NCI-H187 (cell line): ENCODE data around the gene RAD51B.

Experiments used
- DNase-seq, 2 experiments: peaks; one replicate each; lab custom pipeline; 2025; lab: John Stamatoyannopoulos, UW

RAD51B gene

DNA sequence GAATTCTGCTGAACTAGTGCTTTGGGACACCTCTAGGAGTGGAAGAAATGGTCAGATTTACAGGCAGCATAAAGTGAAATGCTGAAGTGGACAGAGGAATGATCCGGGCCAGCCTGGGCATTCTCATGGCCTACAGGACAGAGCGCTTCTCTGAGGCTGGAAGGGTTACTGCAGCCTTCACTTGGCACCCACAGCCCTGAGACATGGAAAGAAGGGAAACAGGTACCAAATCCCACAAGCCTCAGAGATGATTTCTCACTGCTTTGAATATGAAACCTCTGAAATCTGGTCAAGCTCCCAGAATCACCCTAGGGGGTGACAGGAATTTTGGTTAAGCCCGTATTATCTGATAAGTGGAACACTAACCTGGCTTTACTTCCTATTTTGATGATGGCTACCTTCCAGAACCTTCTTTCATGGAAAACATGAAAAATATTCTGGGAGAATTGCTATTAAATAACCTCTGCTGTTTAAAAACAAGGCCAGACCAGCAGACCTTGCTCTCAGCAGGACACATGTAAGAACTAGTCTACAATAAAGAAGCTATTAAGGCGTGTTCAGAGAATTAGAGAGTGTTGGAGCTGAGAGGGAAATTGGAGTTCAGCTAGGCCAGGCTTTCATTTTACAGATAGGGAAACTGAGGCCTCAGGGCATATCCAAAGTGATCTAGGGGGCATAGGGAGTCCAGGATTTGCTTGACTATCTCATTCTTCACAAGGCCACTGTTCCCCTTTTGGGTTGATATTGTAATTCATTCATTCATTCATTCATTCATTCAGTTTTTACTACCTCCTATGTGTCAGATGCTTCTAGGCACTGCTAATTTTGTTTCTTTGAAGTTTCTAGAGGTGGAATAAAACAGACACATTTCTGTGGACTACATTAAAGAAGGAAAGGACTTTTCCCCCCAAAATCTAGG is 691.8 kb downstream of the RAD51B start:
- no peak for DNase-seq

DNA sequence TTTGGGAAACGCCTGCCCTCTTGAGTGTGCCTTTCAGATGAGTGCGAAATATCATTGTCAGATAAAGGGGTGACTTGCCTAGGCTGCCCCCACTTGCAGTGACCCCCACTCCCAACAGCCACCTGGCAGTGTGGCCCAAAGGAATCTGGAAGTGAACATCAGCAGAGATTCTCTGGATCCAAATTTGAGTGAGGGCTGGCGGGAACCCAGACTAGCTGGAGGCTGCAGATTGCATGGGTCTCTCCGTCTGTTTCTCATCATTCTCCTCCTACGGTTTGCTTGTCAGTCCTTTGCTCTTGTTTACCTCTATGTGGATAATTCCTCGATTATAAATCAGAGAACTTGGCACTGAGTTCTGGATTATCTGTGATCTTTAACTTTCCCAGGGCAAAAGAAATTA is 692.5 kb downstream of the RAD51B start:
- no peak for DNase-seq

DNA sequence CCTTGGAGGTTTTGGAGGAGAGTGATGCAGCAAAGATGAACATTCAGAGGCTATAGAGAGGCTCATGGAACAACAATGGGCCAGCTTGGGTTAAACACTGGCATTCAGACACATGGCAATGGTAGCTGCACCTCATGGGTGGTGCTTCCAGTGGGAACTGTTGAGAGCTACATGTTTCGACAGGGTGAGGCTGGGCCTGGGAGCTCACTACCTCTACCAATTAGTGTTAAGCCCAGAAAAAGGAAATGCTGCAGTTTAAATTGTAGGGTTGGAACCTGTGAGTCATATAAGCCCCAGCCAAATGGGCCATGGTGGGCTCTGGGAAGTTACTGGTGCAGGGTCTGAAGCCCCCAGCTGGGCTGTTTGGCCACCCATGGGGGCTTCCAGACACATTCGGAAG is 693.6 kb downstream of the RAD51B start:
- no peak for DNase-seq

DNA sequence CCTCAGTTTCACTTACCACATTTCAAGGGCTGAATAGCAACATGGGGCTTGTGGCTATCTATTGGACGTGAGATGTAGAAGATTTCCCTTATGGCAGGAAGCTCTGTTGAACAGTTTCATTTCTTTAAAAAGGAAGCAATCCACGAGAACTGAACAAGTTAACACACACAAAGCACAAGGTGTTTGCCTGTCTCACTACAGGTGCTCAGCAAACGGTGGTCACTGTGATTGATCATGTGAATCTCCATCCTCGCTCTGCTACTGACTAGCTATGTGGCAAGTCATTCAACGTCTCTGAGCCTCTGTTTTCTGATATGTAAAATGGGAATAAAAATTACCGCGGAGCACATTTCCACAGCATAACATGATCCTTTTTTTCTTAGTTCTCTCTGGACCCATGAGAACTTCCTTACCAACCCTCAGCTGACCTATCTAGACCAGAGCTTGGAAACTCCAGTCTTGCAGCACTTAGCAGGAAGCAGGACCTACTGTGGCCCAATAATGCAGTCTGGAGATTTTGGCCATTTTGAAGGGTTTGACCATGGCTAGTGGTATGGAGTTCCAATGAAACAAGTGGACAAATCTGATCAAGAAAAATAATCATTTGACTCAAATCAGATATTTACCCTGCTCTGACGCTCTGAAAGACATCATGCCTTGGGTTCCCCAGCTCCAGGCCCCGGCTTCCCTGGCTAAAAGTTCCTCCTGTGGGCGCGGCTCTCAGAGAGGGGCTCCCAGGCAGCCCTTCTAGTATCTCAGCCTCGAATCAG is 694.4 kb downstream of the RAD51B start:
- DNase-seq = no peak

DNA sequence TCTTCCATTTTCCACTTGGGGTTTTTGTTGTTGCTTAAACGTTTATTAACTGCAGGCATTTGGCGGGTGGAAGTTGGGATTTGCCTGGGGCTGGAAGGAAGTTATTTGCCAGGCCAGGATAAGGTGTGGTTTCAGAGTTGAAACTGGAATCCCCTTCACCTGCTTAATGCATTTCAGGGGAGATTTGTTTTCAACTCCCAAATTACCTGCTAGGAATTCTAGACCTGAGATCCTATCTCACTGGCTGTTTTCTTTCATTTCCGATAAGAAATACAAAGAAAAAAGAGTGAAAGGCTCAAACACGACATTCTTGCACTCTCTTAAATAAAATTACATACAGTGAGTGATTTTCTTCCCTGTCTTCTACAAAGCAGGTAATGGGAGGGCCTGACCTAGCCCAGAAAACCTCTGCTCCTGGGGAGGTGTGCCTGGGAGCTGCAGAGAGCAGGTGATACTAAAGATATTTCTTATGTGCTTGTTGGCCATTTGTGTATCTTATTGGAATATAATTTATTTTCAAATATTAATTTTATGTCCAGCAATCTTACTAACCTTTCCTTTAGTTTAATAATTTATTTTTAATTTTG is 695.1 kb downstream of the RAD51B start:
- no peak for DNase-seq

DNA sequence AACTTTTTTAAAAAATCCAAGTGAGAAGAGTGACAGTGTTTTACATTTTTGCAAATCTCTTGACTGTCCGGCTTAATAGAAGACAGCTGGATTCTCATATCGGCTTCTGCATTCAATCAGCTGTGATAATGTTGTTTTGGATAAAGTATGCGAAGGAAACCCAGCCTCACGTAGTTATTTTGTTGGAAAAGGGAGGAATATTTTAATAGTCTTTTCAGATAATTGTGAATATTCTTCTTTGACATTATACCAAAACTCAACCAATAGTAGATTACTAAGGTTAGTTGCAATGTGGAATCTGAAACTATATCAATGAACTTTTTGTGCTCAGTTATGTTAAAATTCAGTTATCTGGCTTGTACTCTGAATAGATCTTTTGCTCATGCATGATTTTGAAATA is 696.8 kb downstream of the RAD51B start:
- no peak for DNase-seq

DNA sequence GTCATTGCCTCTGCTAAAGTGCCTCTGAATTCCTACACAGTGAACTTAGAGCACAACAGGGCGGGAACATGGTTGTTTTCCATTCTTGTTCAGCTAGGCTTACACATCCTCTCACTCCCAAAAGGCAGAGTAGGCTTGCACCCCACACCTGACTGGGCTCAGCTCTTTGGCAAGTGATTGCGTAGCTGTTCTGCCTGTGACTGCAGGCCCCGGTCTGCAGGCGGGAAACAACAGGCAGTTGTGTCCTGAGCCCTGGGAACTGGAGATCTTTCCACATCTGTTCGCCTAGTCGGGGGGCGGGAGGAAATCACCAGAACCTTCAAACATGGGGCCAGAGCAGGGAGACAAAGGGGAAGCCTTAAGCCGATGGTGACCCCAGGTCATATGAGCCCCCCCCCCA is 698.6 kb downstream of the RAD51B start:
- no peak for DNase-seq

DNA sequence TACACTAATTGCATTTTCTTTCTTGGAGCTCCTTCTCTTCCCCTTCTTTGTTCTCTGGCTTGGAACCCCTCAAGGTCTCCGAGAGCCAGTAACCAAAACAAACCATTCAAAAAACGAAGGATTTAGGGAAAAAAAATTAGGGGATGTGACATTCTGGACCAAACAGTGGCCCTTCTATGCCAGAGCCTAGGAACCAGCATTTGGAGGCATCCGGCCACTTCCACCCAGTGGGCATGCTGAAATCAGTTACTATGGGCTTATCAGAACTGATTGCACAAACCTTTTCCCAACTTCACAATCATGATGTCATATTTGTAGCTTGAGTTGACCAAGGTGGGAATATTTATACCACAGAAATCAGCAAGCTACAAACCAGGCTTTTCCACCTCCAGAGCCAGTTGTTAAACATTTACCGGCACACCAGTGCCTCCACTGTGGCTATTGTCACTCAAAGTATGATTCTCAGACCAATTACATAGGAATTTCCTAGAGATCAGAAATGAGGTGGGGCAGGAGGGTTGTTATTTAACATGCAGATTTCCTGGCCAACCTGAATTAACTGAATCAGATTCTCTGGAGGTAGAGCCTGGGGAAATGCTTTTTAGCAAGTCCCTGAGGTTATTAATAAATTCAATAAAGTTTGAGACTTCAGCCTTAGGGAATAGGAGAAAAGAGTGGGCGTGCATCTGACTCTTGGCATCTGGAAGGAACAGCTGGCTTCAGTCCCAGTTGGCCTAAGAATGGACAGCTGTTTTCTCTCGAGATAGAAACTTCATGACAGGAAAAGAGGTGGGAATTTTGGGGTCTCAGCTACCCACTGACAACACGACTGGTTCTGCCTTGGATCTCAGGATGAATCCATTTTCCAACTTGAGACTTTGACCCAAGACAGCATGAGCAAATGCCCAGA is 699.4 kb downstream of the RAD51B start:
- DNase-seq = no peak

DNA sequence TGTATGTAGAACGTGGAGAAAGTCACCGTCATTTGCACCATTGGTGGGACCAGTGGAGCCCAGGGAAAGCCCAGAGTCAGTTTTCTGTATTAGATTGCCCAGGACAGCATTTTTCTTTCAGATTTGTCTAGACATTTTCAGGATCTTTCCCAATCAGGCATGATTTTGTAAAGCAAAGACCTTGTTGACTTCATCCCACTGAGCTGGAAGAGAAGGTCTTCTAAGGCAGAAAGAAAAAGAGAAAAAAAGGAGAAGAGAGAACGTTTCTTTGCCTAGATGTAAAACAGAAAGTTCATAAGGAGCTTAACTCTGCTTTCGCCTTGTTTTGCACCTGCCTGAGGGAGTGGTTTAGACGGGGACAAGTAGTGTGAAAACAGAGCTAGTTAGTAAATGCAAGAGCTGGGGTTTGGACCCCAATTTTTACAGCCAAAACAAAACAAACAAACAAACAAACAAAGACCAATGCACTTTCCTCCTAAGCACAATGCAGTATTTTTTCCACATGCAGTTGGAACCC is 700.1 kb downstream of the RAD51B start:
- no peak for DNase-seq

DNA sequence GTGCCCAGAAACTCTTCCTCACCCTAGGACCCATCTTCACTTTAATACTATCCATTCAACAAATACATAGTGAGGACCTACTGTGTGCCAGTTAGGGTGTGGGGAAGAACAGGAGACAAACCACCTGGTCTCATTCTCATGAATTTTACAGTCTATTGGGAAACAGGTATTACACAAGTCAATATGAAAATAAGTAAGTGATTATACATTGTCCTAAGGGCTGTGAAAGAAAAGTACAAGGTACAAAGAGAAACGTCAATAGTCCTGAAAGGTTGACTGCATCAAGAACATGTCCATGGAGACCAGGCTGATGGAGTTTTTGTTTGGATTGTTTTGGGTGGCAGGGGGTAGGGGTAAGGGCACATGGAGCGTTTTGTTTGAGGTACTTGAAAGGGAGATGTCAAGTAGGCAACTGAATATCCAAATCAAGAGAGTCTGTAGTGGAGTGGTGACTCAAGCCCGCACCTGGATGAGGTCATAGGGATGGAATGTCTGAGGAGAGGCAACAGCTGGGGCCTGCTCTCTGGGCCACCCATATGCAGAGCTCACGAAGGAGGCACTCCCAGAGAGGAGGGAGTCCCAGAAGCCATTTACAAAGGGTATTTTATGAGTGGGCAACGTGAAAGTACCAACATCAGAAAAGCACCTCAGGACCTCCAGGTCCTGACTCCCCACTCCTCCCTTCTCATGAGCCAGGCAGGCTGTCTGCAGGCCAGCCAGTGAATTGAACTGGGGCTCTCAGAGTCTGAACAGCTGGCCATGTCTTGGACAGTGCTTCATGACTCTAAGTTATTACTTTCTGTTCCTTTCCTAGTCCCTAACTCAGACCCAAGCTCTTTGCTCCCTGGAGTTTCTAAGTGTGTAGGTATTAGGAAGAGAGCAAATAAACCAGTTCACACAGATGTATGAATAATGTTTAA is 701.3 kb downstream of the RAD51B start:
- peak in 1 of 2 experiments; percentile 35 for DNase-seq

DNA sequence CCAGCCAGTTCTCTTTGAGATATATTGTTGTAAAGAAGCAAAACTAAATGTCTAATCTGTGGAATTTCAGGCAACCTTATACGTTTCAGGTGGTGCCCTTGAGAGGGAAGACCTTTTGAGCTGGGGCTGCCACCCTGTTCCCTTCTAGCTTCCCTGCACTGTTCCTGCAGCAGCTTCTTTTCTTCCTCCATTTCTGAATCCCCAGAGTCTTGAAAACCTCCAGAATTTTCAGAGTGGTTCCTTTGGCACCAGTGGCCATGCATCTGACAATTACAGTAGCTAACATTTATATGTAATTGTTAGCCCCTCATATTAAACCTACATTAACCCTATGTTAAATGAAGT is 702.0 kb downstream of the RAD51B start:
- no peak for DNase-seq

DNA sequence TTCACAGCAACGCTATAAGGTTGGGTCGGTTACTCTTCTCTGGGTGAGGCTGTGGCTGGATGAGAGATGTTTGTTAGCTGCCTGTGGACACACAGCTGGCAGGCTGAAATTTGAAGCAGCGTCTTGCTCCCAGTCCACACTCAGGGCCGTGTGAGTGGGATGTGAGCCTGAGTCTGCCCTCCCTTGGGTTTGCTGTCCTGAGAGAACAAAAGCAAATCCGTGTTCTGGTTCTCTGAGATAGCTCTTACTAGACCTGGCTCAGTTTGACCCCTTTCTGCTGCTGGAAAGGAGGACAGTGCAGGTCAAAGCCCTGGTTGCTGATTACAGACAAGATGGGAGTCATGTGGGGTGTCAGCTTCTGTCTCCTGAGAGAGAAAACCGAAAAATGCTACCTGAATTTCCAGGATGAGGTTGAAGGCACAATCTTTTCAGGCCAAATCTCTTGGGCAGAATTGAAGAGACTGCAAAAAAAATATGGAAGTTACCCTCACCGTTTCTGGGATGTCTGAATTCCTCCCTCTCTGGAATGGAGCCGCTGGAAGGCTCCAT is 702.5 kb downstream of the RAD51B start:
- no peak for DNase-seq

DNA sequence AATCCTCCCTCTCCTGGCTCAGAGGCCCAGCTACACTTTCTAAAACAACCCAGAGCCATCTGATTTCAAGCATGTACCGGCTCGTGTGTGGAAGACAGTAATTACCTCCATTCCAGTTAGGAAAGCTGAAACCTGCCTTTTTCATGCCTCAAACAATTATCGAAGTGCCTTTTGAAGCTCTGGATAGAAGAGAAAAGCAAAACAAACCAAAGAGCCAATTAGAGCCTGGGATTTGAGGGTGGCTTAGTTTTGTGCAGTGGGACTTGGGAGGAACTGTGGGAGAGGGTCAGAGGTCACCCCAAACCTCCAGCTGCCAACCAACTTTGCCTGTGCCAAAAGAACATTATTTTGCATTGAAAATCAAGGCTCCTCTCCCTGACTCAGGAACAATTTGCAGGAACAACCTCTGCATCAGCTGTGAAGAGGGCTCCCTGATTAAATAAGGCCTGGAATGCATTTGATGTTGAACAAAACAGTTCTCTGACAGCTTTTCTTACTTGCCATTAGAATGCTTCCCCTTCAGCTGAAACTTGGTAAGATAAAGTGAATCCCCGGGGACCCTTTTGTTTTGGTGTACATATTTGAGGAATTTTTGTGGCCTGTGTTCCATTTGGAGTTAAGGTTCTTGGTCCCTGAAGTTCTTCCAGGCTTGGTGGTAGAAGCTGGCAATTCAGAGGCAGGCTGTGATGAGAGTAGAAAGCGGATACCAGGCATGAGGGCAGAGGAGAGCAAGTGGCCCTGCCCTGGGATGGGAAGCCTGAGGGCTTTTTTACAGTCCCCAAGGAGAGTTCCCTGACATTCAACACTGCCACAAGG is 703.1 kb downstream of the RAD51B start:
- no peak for DNase-seq

DNA sequence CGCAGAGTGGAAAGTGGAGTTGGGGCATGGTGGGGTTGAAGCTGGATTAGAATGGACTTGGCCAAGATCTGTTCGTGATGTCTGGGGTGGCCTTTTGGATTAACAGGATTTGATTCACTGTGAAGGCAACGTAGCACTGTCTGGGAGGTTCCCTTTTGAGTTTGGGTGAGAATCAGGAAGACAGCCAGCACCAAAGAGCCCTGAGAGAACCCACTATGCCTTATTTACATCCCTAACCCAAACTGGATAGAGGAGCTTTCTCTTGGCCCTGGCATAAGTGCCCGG is 703.7 kb downstream of the RAD51B start:
- no peak for DNase-seq

DNA sequence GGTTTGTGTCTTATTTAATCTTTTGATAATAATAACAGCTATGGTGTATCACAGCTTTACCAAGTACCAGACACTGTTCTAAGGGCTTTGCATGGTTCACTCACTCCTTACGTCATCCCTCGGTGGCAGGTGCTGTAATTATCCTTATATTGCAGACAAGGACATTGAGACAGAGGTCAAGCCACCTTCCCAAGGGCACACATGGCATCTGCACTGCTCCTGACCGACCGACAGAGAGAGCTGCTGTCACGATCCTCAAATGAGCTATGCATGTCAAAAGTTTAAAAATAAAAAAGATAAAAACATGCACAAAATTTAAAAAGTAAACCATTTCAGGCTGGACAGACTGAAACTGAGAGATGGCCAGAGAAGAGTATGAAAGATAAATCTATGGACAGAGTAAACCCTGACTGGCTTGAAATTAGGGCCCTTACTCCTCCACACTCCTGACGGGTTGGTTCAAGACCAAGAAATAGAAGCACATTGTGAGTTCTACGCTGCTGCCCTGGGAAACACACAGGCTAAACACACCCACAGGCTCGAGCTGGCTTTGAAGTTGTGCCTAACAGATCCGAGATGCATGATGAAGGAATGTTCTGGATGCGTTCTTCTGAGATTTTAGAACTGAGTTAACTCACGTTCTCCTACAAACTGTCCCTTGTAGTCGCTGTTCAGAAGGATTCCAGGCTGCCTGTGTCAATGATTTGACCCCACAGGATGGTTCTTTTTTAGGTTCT is 704.6 kb downstream of the RAD51B start:
- DNase-seq = no peak

DNA sequence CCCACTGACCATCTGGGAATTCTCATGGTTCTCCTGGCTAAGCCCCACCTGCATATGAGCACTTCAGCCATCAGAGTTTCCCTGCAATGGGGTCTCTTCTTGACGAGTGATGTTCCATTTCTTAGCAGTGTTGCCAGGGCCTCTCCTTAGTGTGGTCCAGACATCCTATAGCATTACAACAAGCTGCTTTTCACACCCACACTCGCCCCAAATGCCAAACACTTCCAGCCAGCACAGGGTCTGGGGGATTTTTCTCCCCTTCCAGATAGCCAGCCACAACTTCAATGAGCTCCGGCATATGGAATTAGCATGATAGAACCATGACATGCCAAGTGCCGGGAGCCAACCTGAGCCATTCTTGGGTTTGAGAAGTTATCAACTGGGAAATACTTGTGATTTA is 705.9 kb downstream of the RAD51B start:
- no peak for DNase-seq

DNA sequence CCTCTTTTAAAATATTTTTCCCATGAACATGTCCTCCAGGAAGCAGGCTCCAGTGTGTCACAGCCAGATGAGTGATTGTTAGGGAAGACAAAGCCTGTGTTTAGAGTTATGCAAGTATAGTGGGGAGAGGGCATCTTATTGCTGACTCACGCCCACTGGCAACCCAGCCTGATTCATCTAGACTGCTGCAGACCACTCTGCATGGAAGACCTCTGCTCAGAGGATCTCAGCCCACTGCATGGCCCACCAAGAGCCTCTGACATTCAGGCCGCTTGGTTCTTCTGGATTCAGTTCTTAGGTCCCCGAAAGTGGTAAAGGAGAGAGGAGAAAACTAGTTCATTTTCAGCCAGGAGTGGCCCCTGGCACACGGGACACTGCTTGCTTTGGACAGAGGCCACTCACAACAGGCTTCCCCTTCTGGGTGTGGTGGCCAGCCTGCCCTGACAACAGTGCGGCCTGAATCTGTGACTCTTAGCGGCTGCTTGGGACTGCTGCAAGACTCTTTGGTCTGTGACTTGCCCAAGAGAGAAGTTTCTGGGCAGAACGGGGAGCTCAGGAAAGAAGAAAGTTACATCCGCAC is 707.0 kb downstream of the RAD51B start:
- no peak for DNase-seq

DNA sequence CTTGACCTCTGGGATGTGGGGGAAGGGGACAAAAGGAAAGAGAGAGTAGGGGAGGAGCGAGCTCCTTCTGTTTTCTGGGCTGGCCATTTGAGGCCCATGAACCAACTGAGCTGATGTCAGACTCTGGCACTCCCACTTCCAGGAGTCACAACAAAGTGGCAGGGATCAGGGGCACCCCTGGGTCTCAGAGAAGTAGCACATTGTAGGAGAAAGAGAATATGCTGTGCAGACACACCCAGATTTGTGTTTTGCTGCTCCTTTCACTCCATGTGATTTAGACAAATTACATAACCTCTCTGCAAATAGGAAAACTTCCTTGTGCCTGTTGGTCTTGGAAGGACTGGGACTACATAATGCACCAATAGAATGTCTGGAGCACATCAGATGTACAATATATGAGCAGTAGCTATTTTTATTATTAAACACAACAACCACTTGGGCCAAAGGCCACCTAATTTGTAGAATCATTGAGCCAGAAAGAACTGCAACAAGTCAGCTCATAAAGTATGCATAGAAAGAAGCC is 707.8 kb downstream of the RAD51B start:
- no peak for DNase-seq
